Measurements from ENCODE around the gene PLEKHA7. TPM values are rescaled to one million over a fixed set of nuclear protein-coding genes. Genes with fewer than 3 reads are reported as not detected.

The PLEKHA7 gene
- total and polyA plus RNA-seq, 2 experiments from 2014 or later = 0.43 TPM; not detected in 1

DNA sequence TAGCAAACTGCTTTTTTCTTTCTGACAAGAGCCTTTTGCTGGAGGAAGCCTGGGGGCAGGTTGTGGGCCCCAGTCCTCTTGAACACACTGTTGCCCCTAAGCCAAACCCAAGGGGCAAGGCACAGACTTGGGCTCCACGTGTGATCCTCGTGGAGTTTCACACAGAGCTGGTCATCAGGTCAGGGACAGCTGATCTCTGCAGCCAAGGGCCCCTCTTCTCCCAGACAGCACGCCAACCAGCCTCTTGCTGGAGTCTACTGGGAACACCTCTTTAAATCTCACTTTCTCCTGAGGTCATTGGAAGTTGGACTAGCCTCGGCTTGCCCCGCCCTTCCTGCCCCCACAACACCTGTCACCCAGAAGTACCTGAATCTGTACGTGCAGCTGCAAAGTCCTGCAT lies 235.9 kb downstream of the PLEKHA7 start:
- H3K27me3 ChIP-seq (replicated peaks; ENCODE audit: insufficient read depth) = 0 out of 2 replicates have a peak, but pooled peaks cover 3% of the 10 kb centered on the region
- no peak overlapping the region for H3K4me3 ChIP-seq
- H3F3A ChIP-seq (ENCODE audit: insufficient read depth) = no peaks in the 10 kb centered on the region
- H3K4me2 ChIP-seq (ENCODE audit: unreplicated experiment) = no peak overlapping the region
- H3K27ac ChIP-seq = no peak overlapping the region
- H3K36me3 ChIP-seq (ENCODE audit: low read depth) = no peaks in the 10 kb centered on the region
- no peaks in the 10 kb centered on the region for H4K20me1 ChIP-seq (ENCODE audit: insufficient read depth)
- no peaks in the 10 kb centered on the region for H3K9me2 ChIP-seq (ENCODE audit: insufficient read depth)
- H3K79me2 ChIP-seq (ENCODE audit: insufficient read depth) = no peaks in the 10 kb centered on the region
- H3K9ac ChIP-seq = no peak overlapping the region
- DNase-seq = no peak
- WGBS, 2 experiments (ENCODE audit: low coverage in 1 of 2, low lambda C conversion rate in 2 of 2, missing lambda C conversion rate in 2 of 2) = 83 to 87% methylated on average over 6 of the region's 6 CpGs
- H3K4me1 ChIP-seq (ENCODE audit: insufficient read depth) = no peaks in the 10 kb centered on the region
- H3K9me3 ChIP-seq (ENCODE audit: low read depth) = no peaks in the 10 kb centered on the region
- no peak overlapping the region for H2AFZ ChIP-seq
- TF ChIP-seq EZH2phosphoT487 (IDR thresholded peaks at IDR 0.05; ENCODE audit: insufficient read depth, low read depth) (no peak), EZH2 (IDR thresholded peaks at IDR 0.05; ENCODE audit: insufficient read depth, poor library complexity, severe bottlenecking) (no peak)
- in situ Hi-C loops (cut with MboI) = no loop called here

DNA sequence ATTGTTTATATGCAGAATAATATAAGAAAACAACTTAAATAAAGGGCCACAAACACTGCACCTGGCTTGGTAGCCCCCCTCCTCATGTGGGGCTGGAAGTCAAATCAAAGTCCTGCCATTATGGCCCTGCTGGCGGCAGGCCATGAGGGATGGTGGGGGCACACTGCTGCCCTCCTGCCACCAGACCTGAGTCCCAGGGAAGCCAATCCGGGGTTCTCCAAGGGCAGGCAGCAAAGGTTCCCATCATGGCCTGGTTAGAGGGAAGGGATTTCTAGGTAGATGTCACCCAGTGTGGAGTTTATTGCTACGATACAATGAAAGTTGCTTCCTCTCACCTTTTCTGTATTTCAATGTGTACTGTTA lies 236.6 kb downstream of the PLEKHA7 start:
- Histone ChIP-seq H4K20me1 (ENCODE audit: insufficient read depth) (no peaks in the 10 kb centered on the region), H3K9me3 (ENCODE audit: low read depth) (no peaks in the 10 kb centered on the region), H3K4me3 (no peak overlapping the region), H3K9ac (no peak overlapping the region), H2AFZ (no peak overlapping the region), H3K4me1 (ENCODE audit: insufficient read depth) (no peaks in the 10 kb centered on the region), H3K4me2 (ENCODE audit: unreplicated experiment) (no peak overlapping the region), H3K27me3 (replicated peaks; ENCODE audit: insufficient read depth) (0 out of 2 replicates have a peak, but pooled peaks cover 3% of the 10 kb centered on the region), H3F3A (ENCODE audit: insufficient read depth) (no peaks in the 10 kb centered on the region), H3K36me3 (ENCODE audit: low read depth) (no peaks in the 10 kb centered on the region), H3K9me2 (ENCODE audit: insufficient read depth) (no peaks in the 10 kb centered on the region), H3K27ac (no peak overlapping the region), H3K79me2 (ENCODE audit: insufficient read depth) (no peaks in the 10 kb centered on the region)
- in situ Hi-C loops (cut with MboI) = no loop called here
- TF ChIP-seq EZH2 (IDR thresholded peaks at IDR 0.05; ENCODE audit: insufficient read depth, poor library complexity, severe bottlenecking) (no peak), EZH2phosphoT487 (IDR thresholded peaks at IDR 0.05; ENCODE audit: insufficient read depth, low read depth) (no peak)
- 94 to 97% methylated on average over 3 of the region's 3 CpGs for WGBS, 2 experiments (ENCODE audit: low coverage in 1 of 2, low lambda C conversion rate in 2 of 2, missing lambda C conversion rate in 2 of 2)
- DNase-seq = no peak

DNA sequence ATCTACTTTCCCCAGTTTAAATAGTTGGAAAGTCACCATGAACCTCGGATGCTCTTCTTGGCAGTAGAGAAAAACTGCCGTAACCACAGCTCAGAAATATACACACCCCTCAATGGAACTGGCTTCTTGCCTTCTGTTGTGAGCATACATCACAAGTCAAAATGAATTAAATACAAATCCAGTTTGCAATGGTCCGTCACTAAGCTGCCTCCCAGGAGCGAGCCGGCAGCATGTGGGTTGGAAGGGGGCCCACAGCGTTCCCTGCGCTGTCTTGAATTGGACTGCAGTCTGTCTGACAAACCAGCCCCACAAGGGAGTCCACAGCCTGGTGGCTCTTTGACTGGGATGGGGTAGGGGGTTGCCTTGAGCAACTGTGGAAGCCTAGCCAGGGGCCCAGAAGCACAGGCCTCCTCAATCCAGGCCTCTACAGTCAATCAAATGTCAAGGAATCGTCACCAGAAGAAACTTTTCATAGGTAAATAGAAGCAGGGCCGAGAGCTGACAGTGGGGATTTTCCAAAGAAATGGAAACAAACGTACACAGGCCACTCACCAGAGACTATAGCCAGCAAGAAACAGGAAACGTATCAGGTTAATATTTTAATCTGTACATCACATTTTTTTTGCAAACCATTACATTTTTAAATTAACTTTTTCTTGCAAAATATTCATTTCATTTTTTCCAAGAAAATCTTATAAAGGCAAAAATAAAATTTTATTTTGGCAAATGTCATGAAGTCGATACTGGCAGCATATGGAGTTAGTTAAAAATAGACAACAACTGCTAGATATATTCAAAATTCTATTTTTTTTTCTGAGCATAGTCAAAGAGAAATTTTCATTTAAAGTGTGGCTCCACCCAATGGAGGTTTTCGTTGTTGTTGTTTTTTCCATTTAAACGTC lies 237.3 kb downstream of the PLEKHA7 start:
- DNase-seq = peak; percentile 18
- 25 to 28% methylated on average over 14 of the region's 14 CpGs for WGBS, 2 experiments (ENCODE audit: low coverage in 1 of 2, low lambda C conversion rate in 2 of 2, missing lambda C conversion rate in 2 of 2)

DNA sequence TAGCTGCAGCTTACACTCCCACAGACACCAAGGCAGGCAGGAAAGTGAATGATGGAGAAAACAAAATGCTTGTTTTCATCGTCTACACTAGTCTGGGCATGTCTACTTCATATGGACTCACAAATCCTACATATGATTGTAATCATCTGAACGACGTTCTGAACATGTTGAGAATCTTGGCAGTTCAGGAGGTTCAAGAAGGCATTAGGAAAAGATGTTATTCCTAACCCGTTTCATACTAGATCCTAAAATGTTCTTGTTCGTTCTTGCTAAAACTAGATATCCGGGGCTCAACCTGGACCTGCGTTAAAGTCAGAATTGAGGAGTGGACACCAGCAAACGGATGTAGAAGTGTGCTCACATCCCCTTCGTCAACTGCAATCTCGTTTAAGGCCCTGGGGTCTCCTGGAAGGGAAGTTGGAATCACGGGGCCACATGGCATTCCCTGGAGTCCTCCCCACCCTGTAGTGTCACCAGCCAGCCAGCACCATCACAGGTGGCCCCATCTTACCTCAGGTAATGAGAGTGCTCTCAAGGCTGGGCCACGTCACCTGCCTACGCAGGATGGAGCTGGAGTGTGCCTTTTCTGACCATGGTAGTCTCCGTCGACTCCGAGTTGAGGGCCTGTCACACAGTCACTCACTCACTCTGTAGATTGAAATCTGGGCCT lies 238.5 kb downstream of the PLEKHA7 start:
- Histone ChIP-seq H4K20me1 (ENCODE audit: insufficient read depth) (no peaks in the 10 kb centered on the region), H3K4me1 (ENCODE audit: insufficient read depth) (no peaks in the 10 kb centered on the region), H2AFZ (no peak overlapping the region), H3K9me2 (ENCODE audit: insufficient read depth) (no peaks in the 10 kb centered on the region), H3K27me3 (replicated peaks; ENCODE audit: insufficient read depth) (0 out of 2 replicates have a peak, but pooled peaks cover 3% of the 10 kb centered on the region), H3K36me3 (ENCODE audit: low read depth) (no peaks in the 10 kb centered on the region), H3K4me3 (no peak overlapping the region), H3K27ac (no peak overlapping the region), H3F3A (ENCODE audit: insufficient read depth) (no peaks in the 10 kb centered on the region), H3K9ac (no peak overlapping the region), H3K79me2 (ENCODE audit: insufficient read depth) (no peaks in the 10 kb centered on the region), H3K9me3 (ENCODE audit: low read depth) (no peaks in the 10 kb centered on the region), H3K4me2 (ENCODE audit: unreplicated experiment) (no peak overlapping the region)
- TF ChIP-seq EZH2phosphoT487 (IDR thresholded peaks at IDR 0.05; ENCODE audit: insufficient read depth, low read depth) (no peak), EZH2 (IDR thresholded peaks at IDR 0.05; ENCODE audit: insufficient read depth, poor library complexity, severe bottlenecking) (no peak)
- in situ Hi-C loops (cut with MboI) = no loop called here
- DNase-seq = no peak
- WGBS, 2 experiments (ENCODE audit: low coverage in 1 of 2, low lambda C conversion rate in 2 of 2, missing lambda C conversion rate in 2 of 2) = 42% methylated on average over 16 of the region's 16 CpGs

More for the DNA sequence above, 237.3 kb downstream of the PLEKHA7 start:
- Histone ChIP-seq H3K27me3 (replicated peaks; ENCODE audit: insufficient read depth) (0 out of 2 replicates have a peak, but pooled peaks cover 3% of the 10 kb centered on the region), H3K79me2 (ENCODE audit: insufficient read depth) (no peaks in the 10 kb centered on the region), H4K20me1 (ENCODE audit: insufficient read depth) (no peaks in the 10 kb centered on the region), H3K9me2 (ENCODE audit: insufficient read depth) (no peaks in the 10 kb centered on the region), H2AFZ (no peak overlapping the region), H3K27ac (no peak overlapping the region), H3K4me2 (ENCODE audit: unreplicated experiment) (no peak overlapping the region), H3K9ac (no peak overlapping the region), H3K9me3 (ENCODE audit: low read depth) (no peaks in the 10 kb centered on the region), H3K4me1 (ENCODE audit: insufficient read depth) (no peaks in the 10 kb centered on the region), H3K36me3 (ENCODE audit: low read depth) (no peaks in the 10 kb centered on the region), H3F3A (ENCODE audit: insufficient read depth) (no peaks in the 10 kb centered on the region), H3K4me3 (no peak overlapping the region)
- TF ChIP-seq EZH2 (IDR thresholded peaks at IDR 0.05; ENCODE audit: insufficient read depth, poor library complexity, severe bottlenecking) = no peak
- no peak for TF ChIP-seq EZH2phosphoT487 (IDR thresholded peaks at IDR 0.05; ENCODE audit: insufficient read depth, low read depth)
- in situ Hi-C loops (cut with MboI) = no loop called here
